Liver (tissue), 9 donors: Measurements from ENCODE around the gene PLCB1. TPM values are rescaled to one million over a fixed set of nuclear protein-coding genes. Genes with fewer than 3 reads are reported as not detected.

Experiments used
- DNase-seq: peaks from one replicate; pipeline ENCODE4 v3.0.0-alpha.2; 2017; ENCODE audit warnings: low spot score
- H3K27ac ChIP-seq, 2 donors: one replicate each; pipeline ENCODE4 v1.7.0; 2013; ENCODE audit warnings: inconsistent platforms in 2 of 2, low read length in 2 of 2, control low read depth in 1 of 2, low read depth in 1 of 2, mild to moderate bottlenecking in 1 of 2
- H3K27me3 ChIP-seq, 4 donors: one replicate each; pipeline versions ENCODE4 v1.6.1 to v1.7.0; 2013; ENCODE audit warnings: low read length in 3 of 4, inconsistent platforms in 1 of 4, mild to moderate bottlenecking in 1 of 4, moderate library complexity in 1 of 4; ENCODE audit not compliant: control insufficient read depth in 4 of 4, insufficient read depth in 4 of 4
- H3K36me3 ChIP-seq, 4 donors: one replicate each; pipeline versions ENCODE4 v1.6.1 to v1.7.0; 2013; ENCODE audit warnings: low read length in 3 of 4, mild to moderate bottlenecking in 3 of 4, low read depth in 1 of 4, moderate library complexity in 1 of 4; ENCODE audit not compliant: control insufficient read depth in 4 of 4, insufficient read depth in 3 of 4
- H3K4me1 ChIP-seq, 4 donors: one replicate each; pipeline versions ENCODE4 v1.6.1 to v1.7.0; 2013; ENCODE audit warnings: low read length in 3 of 4, mild to moderate bottlenecking in 3 of 4, moderate library complexity in 1 of 4; ENCODE audit not compliant: control insufficient read depth in 4 of 4, insufficient read depth in 4 of 4
- H3K4me3 ChIP-seq, 3 donors: one replicate each; pipeline versions ENCODE4 v1.6.1 to v1.7.0; 2013; ENCODE audit warnings: low read length in 3 of 3, control low read depth in 1 of 3, low read depth in 1 of 3, mild to moderate bottlenecking in 1 of 3
- H3K9ac ChIP-seq, 2 donors: one replicate each; pipeline ENCODE4 v1.7.0; 2013; ENCODE audit warnings: low read length in 2 of 2, mild to moderate bottlenecking in 2 of 2, moderate library complexity in 2 of 2, control low read depth in 1 of 2, low read depth in 1 of 2
- H3K9me3 ChIP-seq, 4 donors: one replicate each; pipeline versions ENCODE4 v1.6.1 to v1.7.0; 2013; ENCODE audit warnings: low read length in 3 of 4; ENCODE audit not compliant: control insufficient read depth in 4 of 4
- EGR1 ChIP-seq, 2 donors: IDR thresholded peaks; 2 replicates each; pipeline ENCODE4 v1.6.1; 2016 to 2018; ENCODE audit warnings: antibody characterized with exemption in 2 of 2, low read depth in 2 of 2
- FOXA1 ChIP-seq: IDR thresholded peaks from 2 replicates; pipeline ENCODE4 v1.6.1; 2016; ENCODE audit warnings: antibody characterized with exemption
- GABPA ChIP-seq, 2 donors: IDR thresholded peaks in 1 of 2; conservative IDR thresholded peaks in 1 of 2; 2 replicates each; pipeline ENCODE4 v1.6.1; 2016; ENCODE audit warnings: antibody characterized with exemption in 2 of 2, mild to moderate bottlenecking in 1 of 2, moderate library complexity in 1 of 2
- HNF4A ChIP-seq, 2 donors: conservative IDR thresholded peaks; 2 replicates each; pipeline ENCODE4 v1.6.1; 2016; ENCODE audit warnings: antibody characterized with exemption in 2 of 2, mild to moderate bottlenecking in 2 of 2
- HNF4G ChIP-seq: IDR thresholded peaks from 2 replicates; pipeline ENCODE4 v1.6.1; 2016; ENCODE audit warnings: antibody characterized with exemption
- MAX ChIP-seq: IDR thresholded peaks from 2 replicates; pipeline ENCODE4 v1.6.1; 2016; ENCODE audit warnings: antibody characterized with exemption
- RAD21 ChIP-seq, 2 donors: IDR thresholded peaks; 2 replicates each; pipeline ENCODE4 v1.6.1; 2016; ENCODE audit warnings: antibody characterized with exemption in 2 of 2, mild to moderate bottlenecking in 2 of 2
- SP1 ChIP-seq: IDR thresholded peaks from 2 replicates; pipeline ENCODE4 v1.6.1; 2018; ENCODE audit warnings: antibody characterized with exemption, mild to moderate bottlenecking
- TAF1 ChIP-seq: conservative IDR thresholded peaks from 2 replicates; pipeline ENCODE4 v1.6.1; 2016; ENCODE audit warnings: antibody characterized with exemption, mild to moderate bottlenecking
- WGBS: extraction: QIAGEN DNeasy Blood & Tissue Kit; methylation state at CpG from one replicate; pipeline ENCODE4 v1.1.7; 2013; 5-methylcytosine and 5-hydroxymethylcytosine counted together
- polyA plus RNA-seq, 2 donors: library from polyadenylated mRNA; stranded (reverse) in 1 of 2; unstranded in 1 of 2; fragments of 200-250 nt in 1 of 2; fragments of >200 nt in 1 of 2; fragmentation: Nextera tagmentation in 1 of 2; extraction: Ambion mirVana in 1 of 2; gene quantifications; one replicate each; pipeline versions ENCODE4 v1.2.1 to v1.2.3, GENCODE V29; 2013 to 2015
- total RNA-seq, 2 donors: library from RNA; depleted of rRNA; stranded (reverse); fragments of >200 nt; gene quantifications; one replicate each; pipeline ENCODE4 v1.2.3, GENCODE V29; 2014
- donor health status: healthy.
- donor health status: healthy.
- donor health status: healthy.
- donor health status: healthy.
- donor health status: healthy.

PLCB1 gene
- total and polyA plus RNA-seq, 4 donors, result 3.7 to 13.5 (median 5.9) TPM

GRCh38 chr20:8126841-8127378 is 5.2 kb upstream of the PLCB1 start:
- 50% methylated on average over 1 of the region's 1 CpG for WGBS

GRCh38 chr20:8127553-8128255 is 4.4 kb upstream of the PLCB1 start:
- peaks cover 0 to 8% (median 2%) of the 10 kb centered on the region in 4 donors for H3K4me1 ChIP-seq
- no peak for DNase-seq
- TF ChIP-seq MAX (no peak), HNF4G (no peak), TAF1 (no peak), GABPA (IDR thresholded peaks at IDR 0.05 in 1 of 2, conservative IDR thresholded peaks at IDR 0.05 in 1 of 2) (no peak), FOXA1 (no peak)
- 85% methylated on average over 6 of the region's 6 CpGs for WGBS
- H3K9ac ChIP-seq, result no peak overlapping the region
- H3K27me3 ChIP-seq, result peaks cover 0 to 5% (median under 1%) of the 10 kb centered on the region in 4 donors
- no peaks in the 10 kb centered on the region for H3K9me3 ChIP-seq
- H3K27ac ChIP-seq, result no peak overlapping the region
- H3K4me3 ChIP-seq, result no peak overlapping the region
- no peaks in the 10 kb centered on the region for H3K36me3 ChIP-seq

More at GRCh38 chr20:8126841-8127378, 5.2 kb upstream of the PLCB1 start:
- Histone ChIP-seq H3K27ac (no peak overlapping the region), H3K9ac (no peak overlapping the region), H3K4me3 (no peak overlapping the region), H3K36me3 (no peaks in the 10 kb centered on the region), H3K9me3 (no peaks in the 10 kb centered on the region), H3K27me3 (peaks cover 0 to 4% (median under 1%) of the 10 kb centered on the region in 4 donors), H3K4me1 (peaks cover 0 to 5% (median 2%) of the 10 kb centered on the region in 4 donors)
- TF ChIP-seq HNF4A (conservative IDR thresholded peaks at IDR 0.05), result no peak
- no peak for DNase-seq

- no peak overlapping the region for H3K9ac ChIP-seq
Observed at GRCh38 chr20:8128291-8129060, 3.6 kb upstream of the PLCB1 start.

GRCh38 chr20:8129211-8129976 is 2.7 kb upstream of the PLCB1 start:
- 67% methylated on average over 6 of the region's 6 CpGs for WGBS
- H3K4me3 ChIP-seq, result no peak overlapping the region
- TF ChIP-seq RAD21 (IDR thresholded peaks at IDR 0.05) (no peak), EGR1 (IDR thresholded peaks at IDR 0.05; ENCODE audit: low read depth in 2 of 2) (no peak)
- H3K4me1 ChIP-seq, result peaks cover 0 to 14% (median 6%) of the 10 kb centered on the region in 4 donors
- peaks cover 0 to 6% (median under 1%) of the 10 kb centered on the region in 4 donors for H3K27me3 ChIP-seq
- no peak for DNase-seq
- no peak overlapping the region for H3K27ac ChIP-seq
- no peaks in the 10 kb centered on the region for H3K9me3 ChIP-seq
- no peaks in the 10 kb centered on the region for H3K36me3 ChIP-seq
- H3K9ac ChIP-seq, result no peak overlapping the region

More at GRCh38 chr20:8128291-8129060, 3.6 kb upstream of the PLCB1 start:
- no peaks in the 10 kb centered on the region for H3K36me3 ChIP-seq
- peaks cover 0 to 6% (median under 1%) of the 10 kb centered on the region in 4 donors for H3K27me3 ChIP-seq
- no peak for TF ChIP-seq SP1
- no peak for DNase-seq
- 86% methylated on average over 5 of the region's 5 CpGs for WGBS
- no peaks in the 10 kb centered on the region for H3K9me3 ChIP-seq
- H3K27ac ChIP-seq, result no peak overlapping the region
- H3K4me3 ChIP-seq, result no peak overlapping the region
- H3K4me1 ChIP-seq, result peaks cover 0 to 14% (median 6%) of the 10 kb centered on the region in 4 donors
